Activated T-cell treated with anti-CD3 and anti-CD28 coated beads for 48 hours (primary cell): ENCODE data around the gene UBAC1.
"Not testable (repeated sequence)": the region's sequence is repeated elsewhere in the genome, so short reads cannot be mapped to it uniquely, and the experiment has no call there.

Experiments
- DNase-seq: peaks from one replicate; pipeline ENCODE4 v3.0.0-alpha.2; 2020; ENCODE audit warnings: low read depth

The UBAC1 gene

GRCh38 chr9:135960411-135961276 is 529 bp downstream of the UBAC1 start:
- DNase-seq = no peak

GRCh38 chr9:135959814-135960213 is 1.4 kb downstream of the UBAC1 start:
- DNase-seq = no peak

GRCh38 chr9:135958485-135958884 is 2.7 kb downstream of the UBAC1 start:
- DNase-seq = no peak

GRCh38 chr9:135957431-135957830 is 3.7 kb downstream of the UBAC1 start:
- no peak for DNase-seq

- no peak for DNase-seq
These were observed 4.4 kb downstream of the UBAC1 start for GRCh38 chr9:135956802-135957174.

GRCh38 chr9:135955934-135956801 is 5.0 kb downstream of the UBAC1 start:
- no peak for DNase-seq

- DNase-seq = no peak
These were observed 8.4 kb downstream of the UBAC1 start for GRCh38 chr9:135952664-135953206.

GRCh38 chr9:135951889-135952663 is 9.1 kb downstream of the UBAC1 start:
- no peak for DNase-seq

GRCh38 chr9:135951310-135951709 is 9.9 kb downstream of the UBAC1 start:
- DNase-seq = not testable (repeated sequence)

- DNase-seq = not testable (repeated sequence)
These were observed 10.3 kb downstream of the UBAC1 start for GRCh38 chr9:135950841-135951240.

GRCh38 chr9:135950135-135950682 is 11.0 kb downstream of the UBAC1 start:
- no peak for DNase-seq

GRCh38 chr9:135949501-135950134 is 11.6 kb downstream of the UBAC1 start:
- DNase-seq = no peak

GRCh38 chr9:135948968-135949367 is 12.2 kb downstream of the UBAC1 start:
- no peak for DNase-seq

GRCh38 chr9:135948446-135948845 is 12.7 kb downstream of the UBAC1 start:
- no peak for DNase-seq

GRCh38 chr9:135947582-135947981 is 13.6 kb downstream of the UBAC1 start:
- no peak for DNase-seq

- not testable (repeated sequence) for DNase-seq
These were observed 14.1 kb downstream of the UBAC1 start for GRCh38 chr9:135947105-135947504.

GRCh38 chr9:135946392-135946994 is 14.7 kb downstream of the UBAC1 start:
- DNase-seq = no peak

- no peak for DNase-seq
These were observed 15.2 kb downstream of the UBAC1 start for GRCh38 chr9:135945969-135946368.

- DNase-seq = no peak
These were observed 16.5 kb downstream of the UBAC1 start for GRCh38 chr9:135944444-135945252.

GRCh38 chr9:135943604-135944003 is 17.6 kb downstream of the UBAC1 start:
- not testable (repeated sequence) for DNase-seq
